ENCODE measurements around the gene NUP214. TPM values are rescaled to one million over a fixed set of nuclear protein-coding genes. Genes with fewer than 3 reads are reported as not detected.
"Not testable (repeated sequence)": the region's sequence is repeated elsewhere in the genome, so short reads cannot be mapped to it uniquely, and the experiment has no call there.

The NUP214 gene
- total and polyA plus RNA-seq, 12 donors, result 22.6 to 76.6 (median 36.8) TPM

DNA sequence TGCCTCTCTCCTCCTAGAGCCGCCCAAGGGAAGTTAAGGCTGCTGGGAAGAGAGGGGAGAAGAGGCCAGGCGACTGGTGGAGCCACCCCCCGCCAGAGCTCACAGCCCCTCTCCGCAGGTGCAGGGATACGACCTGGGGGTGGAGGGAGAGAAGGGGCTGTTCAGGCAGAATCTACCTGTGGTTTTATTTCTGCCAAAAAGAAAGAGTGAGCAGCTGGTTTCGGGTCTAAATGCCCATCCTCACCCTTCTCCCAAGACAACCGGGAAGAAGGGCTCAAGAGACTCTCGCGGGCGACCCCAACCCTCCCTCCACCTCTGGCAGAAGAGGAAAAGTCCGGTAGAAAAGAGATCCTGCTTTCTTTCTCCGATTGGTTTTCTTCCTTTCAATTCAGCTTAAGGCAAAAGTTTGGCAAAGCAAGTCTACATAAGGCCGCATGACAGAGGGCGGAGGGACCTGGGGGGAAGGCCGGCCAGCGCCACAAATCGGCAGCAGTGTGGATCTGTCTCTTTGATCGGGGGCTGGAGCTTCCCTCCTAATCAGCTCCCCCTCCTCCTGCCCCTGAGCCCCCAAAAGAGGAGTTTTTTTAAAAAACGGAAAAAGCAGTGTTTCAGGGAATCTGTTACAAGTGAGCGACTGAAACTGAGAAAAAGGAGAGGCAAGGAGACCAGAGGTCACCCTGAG, 134.7 kb downstream of the NUP214 start:
- 86 to 88% (median 87%) methylated on average over 18 to 20 of the region's 20 CpGs for WGBS, 4 donors
- intact Hi-C loops (cut with DNase I), result no loop called here
- Histone ChIP-seq H3K36me3 (replicated peaks in 1 of 2) (peaks cover 0 to 11% of the 10 kb centered on the region in 2 donors), H3K4me3 (no peak overlapping the region), H3K9me3 (replicated peaks in 1 of 3) (no peaks in the 10 kb centered on the region), H3K27ac (no peak overlapping the region), H3K4me1 (replicated peaks in 1 of 2) (peaks cover 0 to 6% of the 10 kb centered on the region in 2 donors), H3K27me3 (no peaks in the 10 kb centered on the region)
- no peak for DNase-seq
- TF ChIP-seq, protein P1, sequence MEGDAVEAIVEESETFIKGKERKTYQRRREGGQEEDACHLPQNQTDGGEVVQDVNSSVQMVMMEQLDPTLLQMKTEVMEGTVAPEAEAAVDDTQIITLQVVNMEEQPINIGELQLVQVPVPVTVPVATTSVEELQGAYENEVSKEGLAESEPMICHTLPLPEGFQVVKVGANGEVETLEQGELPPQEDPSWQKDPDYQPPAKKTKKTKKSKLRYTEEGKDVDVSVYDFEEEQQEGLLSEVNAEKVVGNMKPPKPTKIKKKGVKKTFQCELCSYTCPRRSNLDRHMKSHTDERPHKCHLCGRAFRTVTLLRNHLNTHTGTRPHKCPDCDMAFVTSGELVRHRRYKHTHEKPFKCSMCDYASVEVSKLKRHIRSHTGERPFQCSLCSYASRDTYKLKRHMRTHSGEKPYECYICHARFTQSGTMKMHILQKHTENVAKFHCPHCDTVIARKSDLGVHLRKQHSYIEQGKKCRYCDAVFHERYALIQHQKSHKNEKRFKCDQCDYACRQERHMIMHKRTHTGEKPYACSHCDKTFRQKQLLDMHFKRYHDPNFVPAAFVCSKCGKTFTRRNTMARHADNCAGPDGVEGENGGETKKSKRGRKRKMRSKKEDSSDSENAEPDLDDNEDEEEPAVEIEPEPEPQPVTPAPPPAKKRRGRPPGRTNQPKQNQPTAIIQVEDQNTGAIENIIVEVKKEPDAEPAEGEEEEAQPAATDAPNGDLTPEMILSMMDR (IDR thresholded peaks at IDR 0.05), result no peak
- no peak for TF ChIP-seq POLR2A (IDR thresholded peaks at IDR 0.05)

DNA sequence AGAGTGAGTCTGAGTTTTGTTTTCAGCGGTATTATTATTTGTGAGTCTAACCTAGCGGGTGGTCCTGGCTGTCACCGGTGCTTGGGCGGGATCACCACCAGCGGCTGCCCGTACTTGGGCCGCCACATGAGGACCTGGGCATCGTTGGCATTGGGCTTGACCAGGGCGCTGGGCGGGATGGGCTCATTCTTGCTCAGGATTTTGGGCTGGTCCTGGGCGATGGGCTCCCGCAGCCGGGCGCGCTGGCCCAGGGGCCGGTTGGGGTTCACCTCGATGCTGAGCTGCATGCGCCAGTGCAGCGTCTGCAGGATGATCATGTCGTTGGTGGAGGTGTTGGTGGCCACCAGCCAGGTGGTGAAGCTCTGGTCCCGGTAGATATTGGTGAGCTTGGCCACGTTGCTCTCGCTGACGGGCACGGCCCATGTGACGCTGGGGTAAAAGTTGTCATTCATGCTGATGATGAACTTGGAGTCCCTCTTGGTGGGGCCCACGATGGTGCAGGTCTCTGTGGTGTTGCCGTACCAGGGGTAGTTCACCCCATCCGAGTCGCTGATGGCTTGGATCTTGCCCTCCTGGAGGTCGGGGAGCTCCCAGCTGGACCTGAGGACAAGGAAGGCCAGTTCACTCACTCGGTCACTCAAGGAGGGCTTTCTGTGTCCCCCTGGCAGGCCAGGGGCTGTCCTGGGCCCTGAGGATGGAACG, 135.5 kb downstream of the NUP214 start:
- Histone ChIP-seq H3K36me3 (replicated peaks in 1 of 2) (peaks cover 0 to 11% of the 10 kb centered on the region in 2 donors), H3K4me3 (no peak overlapping the region), H3K4me1 (replicated peaks in 1 of 2) (peaks cover 0 to 4% of the 10 kb centered on the region in 2 donors), H3K27ac (no peak overlapping the region), H3K9me3 (replicated peaks in 1 of 3) (no peaks in the 10 kb centered on the region), H3K27me3 (no peaks in the 10 kb centered on the region)
- WGBS, 4 donors, result 89 to 96% (median 94%) methylated on average over 10 to 33 of the region's 33 CpGs
- intact Hi-C loops (cut with DNase I), result no loop called here
- no peak for TF ChIP-seq POLR2A (IDR thresholded peaks at IDR 0.05)
- TF ChIP-seq, protein P1 (IDR thresholded peaks at IDR 0.05), result no peak
- DNase-seq, result no peak

DNA sequence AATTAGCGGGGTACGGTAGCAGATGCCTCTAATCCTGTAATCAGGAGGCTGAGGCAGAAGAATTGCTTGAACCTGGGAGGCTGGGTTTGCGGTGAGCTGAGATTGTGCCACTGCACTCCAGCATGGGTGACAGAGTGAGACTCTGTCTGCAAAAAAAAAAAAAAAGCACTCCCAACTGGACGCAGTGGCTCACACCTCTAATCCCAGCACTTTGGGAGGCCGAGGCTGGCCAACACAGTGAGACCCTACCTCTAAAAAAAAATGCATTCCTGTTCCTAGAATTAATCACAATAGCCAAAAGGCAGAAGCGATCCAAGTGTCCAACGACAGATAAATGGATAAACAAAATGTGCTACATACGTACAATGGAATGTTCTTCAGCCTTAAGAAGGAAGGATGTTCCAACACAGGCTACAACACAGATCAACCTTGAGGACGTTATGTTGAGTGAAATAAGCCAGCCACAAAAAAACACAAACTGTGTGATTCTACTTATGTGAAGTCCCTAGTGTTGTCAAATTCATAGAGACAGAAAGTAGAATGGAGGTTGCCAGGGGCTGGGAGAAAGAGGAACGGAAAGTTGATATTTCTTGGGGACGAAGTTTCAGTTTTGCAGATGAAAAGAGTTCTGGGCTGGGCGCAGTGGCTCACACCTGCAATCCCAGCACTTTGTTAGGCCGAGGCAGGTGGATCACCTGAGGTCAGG, 137.1 kb downstream of the NUP214 start:
- H3K9me3 ChIP-seq (replicated peaks in 1 of 3), result no peaks in the 10 kb centered on the region
- DNase-seq, result no peak
- intact Hi-C loops (cut with DNase I), result no loop called here
- H3K27ac ChIP-seq, result no peak overlapping the region
- 78 to 84% (median 83%) methylated on average over 13 of the region's 13 CpGs for WGBS, 4 donors
- peaks cover 0 to 5% of the 10 kb centered on the region in 2 donors for H3K4me1 ChIP-seq (replicated peaks in 1 of 2)
- H3K27me3 ChIP-seq, result no peaks in the 10 kb centered on the region
- H3K4me3 ChIP-seq, result no peak overlapping the region
- H3K36me3 ChIP-seq (replicated peaks in 1 of 2), result peaks cover 0 to 11% of the 10 kb centered on the region in 2 donors
- TF ChIP-seq, protein P1 (IDR thresholded peaks at IDR 0.05), result no peak
- no peak for TF ChIP-seq POLR2A (IDR thresholded peaks at IDR 0.05)

DNA sequence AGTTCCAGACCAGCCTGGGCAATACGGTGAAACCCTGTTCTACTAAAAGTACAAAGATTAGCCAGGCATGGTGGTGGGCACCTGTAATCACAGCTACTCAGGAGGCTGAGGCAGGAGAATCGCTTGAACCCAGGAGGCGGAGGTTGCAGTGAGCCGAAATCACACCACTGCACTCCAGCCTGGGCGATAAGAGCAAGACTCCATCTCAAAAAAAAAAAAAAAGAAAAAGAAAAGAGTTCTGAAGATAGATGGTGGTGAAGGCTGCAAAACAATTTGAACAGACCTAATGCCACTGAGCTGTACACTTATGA, 137.6 kb downstream of the NUP214 start:
- H3K9me3 ChIP-seq (replicated peaks in 1 of 3); intact Hi-C loops (cut with DNase I); H3K4me3 ChIP-seq; DNase-seq; H3K27me3 ChIP-seq; H3K27ac ChIP-seq; H3K4me1 ChIP-seq (replicated peaks in 1 of 2): not testable (repeated sequence)
- H3K36me3 ChIP-seq (replicated peaks in 1 of 2), result peaks cover 0 to 11% of the 10 kb centered on the region in 2 donors
- WGBS, 4 donors, result 83 to 95% (median 90%) methylated on average over 5 of the region's 5 CpGs

Data from adrenal gland (tissue), 12 donors.